ENCODE measurements around the gene TRNT1.

The TRNT1 gene

DNA sequence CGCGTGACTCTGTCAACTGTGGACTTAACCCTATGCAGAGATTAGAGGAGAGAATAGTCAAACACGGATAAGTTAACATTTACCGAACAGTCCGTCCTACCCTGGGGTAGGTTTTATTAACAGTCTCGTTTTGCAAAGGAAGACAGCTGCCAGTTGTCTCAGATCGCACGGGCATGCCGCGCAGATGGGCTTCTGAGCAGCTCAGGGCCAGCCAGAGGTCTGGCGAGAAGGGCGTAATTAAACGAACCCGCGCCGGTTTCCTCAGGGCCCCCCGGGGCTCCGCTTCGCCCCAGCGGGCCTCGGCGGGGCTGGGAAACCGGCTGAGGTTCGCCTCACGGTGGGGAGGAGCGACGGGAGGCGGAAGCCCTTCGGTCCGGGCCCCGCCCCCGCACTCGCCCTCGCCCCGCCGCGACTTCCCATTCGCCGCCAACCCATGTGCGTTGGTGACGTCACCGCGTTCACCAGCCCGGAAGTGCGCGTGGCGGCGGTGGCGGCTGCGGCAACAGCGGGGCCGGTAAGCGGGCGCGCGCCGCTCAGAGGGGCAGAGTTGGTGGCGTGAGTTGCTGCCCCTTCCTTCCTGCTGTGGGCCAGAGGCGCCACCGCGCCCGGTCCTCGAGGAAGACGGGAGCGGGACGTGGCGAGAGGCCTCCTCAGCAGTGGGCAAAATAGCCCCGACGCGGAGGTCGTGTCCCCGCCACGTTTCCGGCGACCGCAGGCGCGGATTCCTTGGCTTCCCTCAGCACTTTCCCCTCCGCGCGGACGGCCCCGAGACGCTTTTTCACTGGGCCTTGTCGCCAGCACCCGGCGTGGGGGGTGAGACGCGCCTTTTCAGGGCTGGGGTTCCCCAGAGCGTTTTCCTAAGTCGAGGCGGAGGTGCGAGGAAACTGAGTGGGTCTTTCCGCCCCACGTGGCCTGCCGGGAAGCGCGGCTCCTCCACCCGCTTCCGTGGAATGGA is at the start of gene TRNT1:
Gene TRNT1 (plus strand): TSS at position 464 of the 955 bp plus-strand sequence. CDS start 2,101 bp downstream, outside the sequence.
- FAIRE-seq: no peak

DNA sequence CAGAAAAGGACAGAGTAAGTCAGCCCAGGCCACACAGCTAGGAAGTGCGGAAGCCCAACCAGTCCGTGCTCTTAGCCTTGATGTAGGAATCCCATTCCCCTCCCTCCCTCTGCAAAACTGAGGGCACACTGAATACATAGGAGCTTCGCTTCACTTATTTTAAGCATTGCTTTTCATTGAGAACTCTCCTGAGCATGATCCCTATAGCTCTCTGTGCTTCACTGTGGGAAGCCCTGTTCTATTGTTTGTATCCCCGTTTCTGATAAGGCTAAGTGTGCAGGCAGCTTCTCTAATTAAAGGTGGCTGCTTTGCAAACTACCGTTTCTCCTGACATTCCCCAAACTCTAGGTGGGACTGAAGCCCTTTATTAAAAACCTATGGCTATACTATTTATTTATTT is 46.4 kb upstream of the TRNT1 start:
- no peak for FAIRE-seq

DNA sequence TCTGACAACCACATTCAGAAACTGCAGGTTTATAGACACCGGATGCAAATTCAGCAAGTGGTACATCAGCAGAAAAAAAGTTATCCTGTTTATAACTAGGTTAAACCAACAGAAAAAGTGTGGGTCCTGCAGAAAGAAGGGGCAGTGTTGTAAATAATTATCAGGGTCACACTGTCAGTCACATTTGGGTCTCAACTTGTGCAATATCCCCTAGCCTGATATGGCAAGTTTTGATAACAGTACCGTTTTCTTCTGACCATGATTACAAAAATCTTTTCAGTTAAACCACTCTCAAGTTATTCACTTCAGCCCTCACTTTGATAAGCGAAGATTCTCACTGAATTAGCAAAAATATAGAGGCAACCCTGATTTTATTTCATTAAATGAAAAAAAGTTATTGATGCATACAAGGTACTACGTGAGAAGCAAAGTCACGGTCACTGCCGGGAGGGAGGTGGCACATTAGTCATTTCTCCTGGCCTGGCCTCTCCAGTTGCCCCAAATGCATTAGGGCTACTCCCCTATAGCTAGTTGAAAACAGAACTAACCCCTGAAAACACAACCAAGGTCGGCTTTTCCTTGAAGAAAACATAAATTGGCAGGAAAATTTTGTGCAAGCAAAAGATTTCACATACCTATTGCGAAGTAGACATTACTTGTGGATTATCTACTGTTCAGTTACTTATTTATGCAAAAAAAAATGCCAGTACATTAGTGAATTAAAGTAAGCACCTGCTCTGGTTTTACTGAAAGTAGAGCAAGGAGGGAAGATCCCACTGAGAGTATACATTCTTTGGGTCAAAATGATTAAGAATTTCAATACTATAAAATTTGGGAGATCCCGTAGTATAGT is 45.1 kb upstream of the TRNT1 start:
- no peak for FAIRE-seq

DNA sequence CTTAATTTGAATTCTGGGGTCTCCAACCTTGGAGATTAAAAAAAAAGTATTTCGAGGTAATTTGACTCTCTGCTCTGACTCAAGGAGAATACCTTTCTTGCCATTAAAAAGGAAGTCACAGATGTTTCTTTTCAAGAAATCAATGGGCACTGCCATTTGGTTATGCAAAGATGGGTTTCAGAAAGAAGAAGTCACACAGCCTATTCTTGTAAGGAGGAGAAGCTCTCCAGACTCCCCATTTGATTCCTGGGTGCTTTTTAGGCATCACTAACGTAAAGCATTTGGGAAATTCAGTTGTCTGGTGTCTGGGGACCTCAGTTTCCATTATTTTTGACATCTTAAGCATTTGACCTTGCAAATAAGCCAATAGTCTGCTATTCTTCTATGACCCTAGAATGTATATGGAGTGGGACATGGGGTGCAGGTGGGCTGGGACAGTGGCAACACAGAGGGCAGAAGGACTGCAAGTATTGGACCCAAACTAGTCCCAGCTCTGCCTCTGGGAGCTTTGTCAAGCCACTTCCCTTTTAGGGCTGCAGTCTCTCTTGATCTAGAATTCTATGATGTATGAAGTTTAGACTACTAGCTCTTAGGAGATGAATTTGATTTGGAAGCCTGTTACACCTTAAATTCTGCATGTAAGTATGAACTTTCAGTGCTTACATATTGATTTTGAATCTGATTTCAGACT is 44.4 kb upstream of the TRNT1 start:
- no peak for FAIRE-seq

DNA sequence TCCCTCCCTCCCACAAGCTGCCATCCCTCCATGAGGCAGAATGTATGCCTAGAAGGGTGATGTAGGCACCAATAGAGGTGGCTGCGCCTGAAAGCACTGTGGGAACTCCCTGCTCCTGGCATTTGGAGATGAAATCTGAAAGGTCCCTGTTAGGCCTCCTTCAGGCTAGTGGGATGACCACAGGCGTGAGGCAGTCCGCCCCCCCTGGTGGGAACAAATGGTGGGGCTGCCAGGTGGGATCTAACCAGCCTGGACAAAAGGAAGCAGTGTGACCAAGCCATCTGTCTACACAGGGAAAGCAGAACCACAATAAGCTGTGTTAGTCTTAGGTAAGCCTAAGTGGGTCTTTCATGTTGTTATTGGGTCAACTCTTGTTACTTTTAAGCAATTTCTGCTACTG is 41.9 kb upstream of the TRNT1 start:
- FAIRE-seq: no peak

DNA sequence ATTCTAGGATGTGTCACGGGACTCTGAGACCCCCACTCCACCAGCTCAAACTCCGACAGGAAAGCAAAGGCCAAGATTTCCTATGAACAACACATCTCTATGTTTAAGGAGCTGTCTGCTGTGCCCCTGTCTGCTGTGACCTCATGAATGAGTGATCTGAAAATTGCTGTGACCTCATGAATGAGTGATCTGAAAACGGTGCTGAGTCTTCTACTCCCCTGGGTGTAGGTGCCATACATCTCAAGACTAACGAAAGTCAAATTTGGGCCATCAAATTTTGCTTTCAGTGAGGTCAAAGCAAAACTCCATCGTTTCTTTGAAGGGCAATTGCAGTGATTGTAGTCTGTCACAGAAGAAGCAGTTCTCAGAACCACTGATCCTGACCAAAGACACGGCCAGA is 41.0 kb upstream of the TRNT1 start:
- FAIRE-seq: no peak

DNA sequence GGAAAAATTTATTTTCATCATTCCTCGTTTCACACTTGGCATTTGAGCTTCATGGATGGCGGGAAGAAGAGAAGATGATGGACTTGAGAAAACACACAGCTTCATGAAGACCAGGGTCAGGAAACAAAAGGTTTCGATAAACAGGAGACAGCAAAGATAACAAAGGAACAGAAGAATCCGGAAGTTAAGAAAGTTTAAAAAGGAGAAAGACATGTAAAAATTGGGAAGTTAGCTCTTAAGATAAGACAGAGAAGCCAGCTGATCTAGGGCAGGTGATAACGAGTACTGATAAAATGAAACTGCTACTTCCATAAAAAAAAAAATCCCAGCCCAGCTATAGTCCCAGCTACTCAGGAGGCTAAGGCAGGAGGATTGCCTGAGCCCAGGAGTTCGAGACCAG is 40.5 kb upstream of the TRNT1 start:
- no peak for FAIRE-seq

DNA sequence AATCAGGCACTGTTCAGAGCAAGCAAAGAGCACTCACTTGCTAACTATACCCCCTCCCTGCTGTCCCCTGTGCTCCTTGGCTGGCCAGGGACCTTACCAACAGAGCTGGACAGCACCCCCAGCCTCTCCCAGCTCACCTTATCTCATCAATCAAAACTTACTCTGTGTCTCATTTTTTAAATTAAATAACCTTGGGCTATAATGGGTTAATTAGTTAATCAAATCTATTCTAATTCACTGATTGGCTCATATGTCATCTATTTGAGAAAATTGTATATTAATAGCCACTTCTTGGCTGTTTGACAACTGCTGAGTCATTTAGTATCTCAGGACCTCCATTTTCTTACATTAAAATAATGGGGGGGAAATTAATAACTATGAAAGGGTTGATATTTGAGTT is 39.5 kb upstream of the TRNT1 start:
- FAIRE-seq: no peak

DNA sequence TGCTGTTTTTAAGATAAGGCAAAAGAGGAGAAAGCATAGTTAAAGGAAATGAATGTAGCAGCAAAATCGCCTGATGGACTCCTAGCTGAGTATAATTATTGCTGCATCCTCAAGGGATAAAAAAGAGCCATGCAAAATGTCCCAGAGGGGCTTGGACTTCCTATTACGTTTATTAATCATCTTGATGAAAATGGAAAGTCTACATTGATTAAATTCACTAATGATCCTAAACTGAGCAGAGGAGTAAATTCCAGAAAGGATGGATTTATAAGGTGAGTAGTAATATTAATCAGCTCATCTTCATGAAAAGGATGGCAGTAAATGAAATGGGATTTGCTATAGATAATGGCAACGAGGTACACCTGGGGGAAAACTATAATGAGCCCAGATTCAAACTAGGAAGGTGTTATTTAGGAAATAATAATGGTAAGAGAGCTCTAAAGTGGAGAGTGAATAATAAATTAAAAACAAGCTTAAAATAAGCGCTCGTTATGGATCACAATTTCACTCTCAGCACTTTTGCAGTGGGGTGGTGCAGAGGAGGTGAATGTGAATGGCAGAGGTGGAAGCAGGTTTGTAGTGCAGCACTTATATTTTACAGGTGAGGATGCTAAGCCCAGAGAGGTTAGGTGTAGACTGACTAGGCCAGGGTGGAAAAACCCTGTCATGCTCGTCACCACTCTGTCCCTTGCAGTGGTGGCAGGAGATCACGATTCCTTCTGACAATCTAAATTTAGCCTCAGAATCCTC is 38.8 kb upstream of the TRNT1 start:
- FAIRE-seq: no peak

DNA sequence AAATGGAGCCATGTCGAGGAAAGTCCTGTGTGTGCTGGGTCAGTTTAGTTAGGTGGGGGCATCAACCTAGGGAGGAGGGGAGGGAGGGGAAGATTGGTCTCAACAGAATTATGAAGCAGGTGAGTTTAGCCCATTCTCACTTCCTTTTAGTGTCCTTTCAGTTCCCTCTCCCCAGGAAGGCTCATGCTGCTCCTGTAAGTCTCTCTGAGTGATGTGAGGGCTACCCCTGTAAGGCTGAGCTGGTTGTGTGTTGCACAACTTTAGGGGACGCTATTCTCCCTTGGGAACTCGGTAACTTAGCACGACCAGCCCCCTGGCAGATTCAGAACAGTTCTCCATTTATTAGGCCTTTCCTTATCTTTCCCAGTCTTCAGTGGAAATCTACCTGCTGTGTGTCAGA is 37.7 kb upstream of the TRNT1 start:
- FAIRE-seq: no peak

DNA sequence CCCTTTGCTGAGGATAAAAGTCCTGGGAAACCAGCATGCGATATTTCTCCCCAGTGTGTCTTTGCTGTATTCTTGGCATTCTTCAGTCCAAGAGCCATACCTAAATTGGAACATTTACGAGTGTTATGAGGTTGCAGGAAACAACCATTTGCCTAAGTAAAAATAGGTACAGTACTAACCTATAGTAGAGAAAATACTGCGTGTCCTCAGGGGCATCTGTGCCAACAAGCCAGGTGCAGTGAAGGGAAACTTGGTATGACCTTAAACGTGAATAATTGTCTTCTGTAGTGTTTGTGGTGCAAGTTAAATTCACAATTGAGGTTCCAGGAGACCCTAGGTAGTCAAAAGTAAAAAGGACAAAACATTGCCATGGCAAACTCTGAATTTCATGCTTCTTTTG is 28.8 kb upstream of the TRNT1 start:
- no peak for FAIRE-seq

DNA sequence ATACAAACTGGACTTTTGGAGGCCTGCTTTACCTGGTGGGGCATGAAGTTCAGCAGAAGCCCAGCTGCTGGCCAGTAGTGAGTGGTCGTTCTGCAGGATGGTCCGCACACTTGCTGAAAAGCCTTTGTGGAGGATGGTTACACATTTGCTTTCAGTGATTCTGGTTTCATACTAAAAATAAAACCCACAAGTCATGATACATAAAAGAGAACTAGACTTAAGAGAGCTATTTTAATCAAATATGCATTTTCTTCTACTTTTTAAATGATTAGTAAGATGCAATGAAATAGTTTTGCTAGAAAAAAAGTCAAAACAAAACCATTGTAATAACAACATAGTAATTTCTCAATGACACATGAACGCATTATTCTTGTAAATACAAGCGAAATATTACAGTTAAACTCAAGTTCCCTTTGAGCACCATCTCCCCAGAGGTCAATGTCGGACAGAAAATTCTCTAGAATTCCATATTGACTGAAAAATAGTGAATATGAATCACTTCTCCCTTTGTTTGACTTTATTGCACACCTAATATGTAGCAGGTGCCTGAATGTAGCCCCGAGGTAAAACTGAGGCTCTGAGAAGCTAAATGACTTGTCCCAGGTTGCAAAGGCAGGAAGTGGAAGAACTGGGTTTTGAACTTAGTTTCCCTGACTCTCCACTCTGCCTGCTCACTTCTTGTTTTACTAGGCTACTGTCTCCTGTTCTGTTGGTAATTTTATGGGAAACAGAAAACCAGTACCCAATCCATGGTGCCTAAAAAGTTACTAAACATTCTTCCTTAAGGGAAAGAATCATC is 24.9 kb upstream of the TRNT1 start:
- no peak for FAIRE-seq

DNA sequence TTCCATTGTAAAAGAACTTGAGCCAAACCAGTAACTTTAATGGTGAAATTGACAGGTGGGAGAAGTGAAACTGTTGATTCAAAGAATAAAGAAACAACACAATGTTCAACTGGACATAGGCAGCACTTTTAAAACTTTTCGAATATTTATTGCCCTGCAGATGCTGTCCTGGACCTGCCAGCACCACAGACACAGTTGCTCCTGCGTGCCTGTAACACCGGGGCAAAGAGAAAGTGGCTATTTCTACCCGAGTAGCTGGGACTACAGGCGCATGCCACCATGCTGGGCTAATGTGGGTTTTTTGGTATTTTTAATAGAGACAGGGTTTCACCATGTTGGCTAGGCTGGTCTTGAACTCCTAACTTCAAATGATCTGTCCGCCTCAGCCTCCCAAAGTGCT is 24.0 kb upstream of the TRNT1 start:
- FAIRE-seq: no peak

DNA sequence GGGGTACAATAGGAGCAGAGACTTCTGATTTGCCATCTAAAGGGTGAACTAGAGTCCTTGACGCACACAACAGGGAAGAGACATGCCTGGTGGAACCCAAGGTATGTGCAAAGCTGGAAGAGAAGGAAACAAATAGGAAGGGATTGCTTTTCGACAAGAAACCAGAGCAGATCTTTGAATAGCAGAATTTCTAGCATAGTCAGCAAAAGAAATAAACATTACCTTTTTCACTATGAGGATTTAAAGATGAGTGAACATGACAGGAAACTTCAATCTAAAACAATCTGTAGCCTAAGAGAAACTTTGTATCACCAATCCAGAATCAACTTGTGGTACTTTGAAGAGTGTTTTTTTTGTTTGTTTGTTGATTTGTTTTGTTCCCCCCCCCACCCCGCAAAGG is 21.5 kb upstream of the TRNT1 start:
- no peak for FAIRE-seq

DNA sequence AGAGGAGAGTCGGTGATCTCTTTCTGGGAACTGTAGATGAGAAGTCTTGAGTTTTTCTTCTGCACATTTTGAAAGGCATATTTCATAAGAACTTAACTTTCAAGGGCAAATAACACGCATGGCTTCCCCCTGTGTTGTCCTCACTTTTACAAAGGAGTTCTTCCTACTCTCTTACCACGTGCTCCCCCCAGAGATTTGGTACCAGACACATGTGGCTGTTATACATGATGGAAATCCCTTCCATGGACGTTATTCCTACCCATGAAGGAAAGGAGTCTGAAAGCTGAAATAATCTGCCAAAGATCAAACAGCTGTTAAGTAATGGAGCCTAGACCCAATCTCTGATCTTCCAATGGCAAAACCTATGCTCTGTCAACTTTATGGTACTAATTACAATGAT is 20.9 kb upstream of the TRNT1 start:
- no peak for FAIRE-seq

DNA sequence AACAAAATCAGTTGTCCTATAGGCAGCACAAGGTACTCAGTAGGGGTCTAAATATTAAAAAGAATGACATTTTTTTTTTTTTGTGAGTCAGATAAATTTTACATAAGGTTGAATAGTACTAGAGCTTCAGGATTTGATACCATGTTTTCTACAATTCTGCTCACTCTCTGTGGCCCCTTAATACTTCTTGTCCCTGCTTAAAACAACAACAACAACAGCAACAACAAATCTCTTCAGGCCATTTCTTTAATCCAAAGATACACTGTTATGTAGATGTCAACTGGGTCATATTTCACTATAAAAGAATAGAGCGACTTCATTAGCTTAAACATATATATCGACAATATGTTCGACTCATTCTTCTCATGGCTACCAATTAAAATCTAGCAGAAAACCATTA is 19.6 kb upstream of the TRNT1 start:
- FAIRE-seq: no peak

DNA sequence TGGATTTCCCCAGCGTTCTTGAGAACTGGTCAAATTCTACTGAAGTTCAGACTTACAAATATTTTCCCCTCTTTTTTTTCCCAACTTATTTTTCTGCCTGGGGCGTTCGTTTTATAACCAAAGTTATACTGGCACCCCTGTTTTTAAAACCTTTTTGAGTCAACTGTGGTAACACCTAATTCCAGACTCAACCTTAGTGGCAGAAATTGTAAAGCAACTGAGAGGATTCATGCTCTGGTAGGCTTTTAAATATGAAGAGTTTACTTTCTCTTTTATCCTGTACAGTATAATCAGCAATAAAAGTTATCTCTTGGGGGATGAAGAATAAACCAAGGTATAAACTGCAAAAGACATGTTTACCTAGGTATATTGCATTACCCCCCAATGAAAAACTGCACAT is 18.9 kb upstream of the TRNT1 start:
- no peak for FAIRE-seq

DNA sequence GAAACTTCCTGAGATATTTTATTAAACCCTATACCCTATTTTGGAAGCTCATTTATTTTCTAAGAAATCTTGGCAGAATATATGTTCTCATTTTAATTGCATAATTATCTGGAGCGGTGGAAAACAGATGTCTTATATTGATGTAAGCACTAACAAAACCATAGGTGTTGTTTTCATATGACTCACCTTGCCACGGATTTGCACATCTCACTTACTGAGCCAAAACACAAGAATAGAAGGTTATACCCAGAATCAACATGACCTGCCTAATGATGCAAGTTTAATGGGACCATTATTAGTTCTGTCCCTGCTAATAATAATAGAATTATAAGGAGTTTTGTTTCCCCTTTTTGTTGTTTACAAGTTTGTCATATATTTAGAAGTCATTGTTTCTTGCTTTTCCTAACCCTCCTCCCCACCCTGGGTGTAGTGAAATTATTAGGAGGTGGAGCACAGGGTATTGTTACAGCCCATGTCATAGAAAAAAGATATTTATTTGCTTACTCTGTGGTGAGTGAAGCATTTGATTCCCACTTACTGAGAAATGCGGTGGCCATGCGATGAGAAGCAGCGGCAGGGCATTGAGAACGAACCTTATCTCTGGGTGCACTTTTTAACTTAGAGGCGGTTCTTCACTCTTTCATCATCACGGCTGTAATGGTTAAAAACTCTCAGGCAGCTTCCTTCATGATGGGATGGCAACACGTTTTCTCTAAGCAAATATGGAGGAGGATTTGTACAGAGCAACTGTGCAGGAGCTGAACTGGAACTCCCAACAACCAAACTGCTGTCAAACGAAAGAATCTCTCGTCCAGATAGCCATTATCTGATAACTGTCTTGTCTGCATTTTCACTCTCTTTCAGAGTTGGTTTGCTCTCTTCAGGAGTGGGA is 17.1 kb upstream of the TRNT1 start:
- FAIRE-seq: no peak

DNA sequence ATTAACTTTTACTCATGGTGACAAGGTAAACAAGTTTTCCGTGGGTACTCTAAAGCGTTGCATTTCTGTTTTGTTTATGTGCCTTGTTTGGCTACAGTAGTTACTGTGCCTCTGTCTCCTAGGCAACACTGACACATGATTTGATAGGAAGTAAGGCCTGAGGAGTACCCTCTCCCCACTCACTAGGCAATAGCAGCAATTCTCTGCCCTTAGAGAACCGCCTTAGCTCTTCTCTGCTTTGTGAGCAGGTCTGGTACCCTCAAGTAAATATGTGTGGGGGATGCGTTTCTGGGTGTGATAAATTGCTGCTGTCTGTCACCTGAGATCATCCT is 16.5 kb upstream of the TRNT1 start, which contains the start of gene IL5RA:
Gene IL5RA (minus strand): TSS at position 76 of the 332 bp plus-strand sequence. CDS start 5,390 bp downstream, outside the sequence.
- FAIRE-seq: no peak

DNA sequence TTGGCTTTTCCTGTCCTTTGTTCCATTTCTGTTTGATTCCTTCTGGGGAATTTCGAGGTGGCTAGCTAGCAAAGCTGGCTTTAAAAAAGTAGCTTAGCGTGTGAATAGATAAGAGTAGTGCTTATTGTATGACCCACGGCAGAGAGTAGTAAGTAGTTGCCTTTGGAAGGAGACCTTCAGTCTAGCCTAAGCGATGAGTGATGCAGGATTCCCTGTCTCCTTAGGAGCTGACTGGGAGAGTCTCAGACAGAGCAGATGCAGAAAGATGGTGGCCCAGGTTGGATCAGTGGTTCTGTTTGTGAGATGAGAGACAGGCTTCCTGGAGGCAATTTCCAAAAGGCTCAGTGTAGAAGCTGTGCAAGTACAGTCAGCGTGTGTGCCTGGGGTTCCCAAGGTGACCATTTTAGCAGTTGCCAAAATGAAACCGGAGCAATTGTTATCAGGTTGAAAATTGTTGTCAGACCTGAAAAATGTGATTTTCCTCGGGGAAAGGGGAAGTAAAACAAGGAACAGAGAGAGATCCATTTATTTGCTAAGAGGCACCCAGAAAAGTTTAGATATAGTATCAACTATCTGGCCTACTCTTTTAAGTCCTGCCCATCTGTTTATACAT is 15.9 kb upstream of the TRNT1 start:
- no peak for FAIRE-seq

Data from TTC549 (cell line).